NOMO-1 treated with dmso at 0.1 percent for 144 hours (cell line): ENCODE measurements around the gene CACNG4.

Source experiments
- DNase-seq: peaks from one replicate; lab custom pipeline; 2025; ENCODE audit not compliant: unreplicated experiment; lab: John Stamatoyannopoulos, UW

CACNG4 gene

DNA sequence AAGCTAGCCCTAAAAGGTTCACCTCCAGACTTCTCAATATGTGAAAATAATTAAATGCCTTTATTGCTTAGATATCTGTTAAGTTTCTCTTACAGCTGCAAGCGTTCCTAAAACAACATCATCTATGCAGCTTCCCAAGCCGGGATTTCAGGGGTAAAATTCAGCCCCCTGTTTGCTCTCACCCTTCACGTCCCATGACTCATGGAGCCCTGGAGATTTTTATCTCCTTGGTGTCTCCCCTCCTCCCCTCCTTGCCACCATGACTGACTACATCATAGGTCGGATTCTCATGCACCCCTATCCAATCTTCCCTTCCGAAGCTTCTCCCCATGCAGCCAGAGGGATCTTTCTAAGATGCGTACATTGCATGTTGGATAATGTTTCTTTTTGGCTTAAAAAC is 21.0 kb upstream of the CACNG4 start:
- DNase-seq: no peak

DNA sequence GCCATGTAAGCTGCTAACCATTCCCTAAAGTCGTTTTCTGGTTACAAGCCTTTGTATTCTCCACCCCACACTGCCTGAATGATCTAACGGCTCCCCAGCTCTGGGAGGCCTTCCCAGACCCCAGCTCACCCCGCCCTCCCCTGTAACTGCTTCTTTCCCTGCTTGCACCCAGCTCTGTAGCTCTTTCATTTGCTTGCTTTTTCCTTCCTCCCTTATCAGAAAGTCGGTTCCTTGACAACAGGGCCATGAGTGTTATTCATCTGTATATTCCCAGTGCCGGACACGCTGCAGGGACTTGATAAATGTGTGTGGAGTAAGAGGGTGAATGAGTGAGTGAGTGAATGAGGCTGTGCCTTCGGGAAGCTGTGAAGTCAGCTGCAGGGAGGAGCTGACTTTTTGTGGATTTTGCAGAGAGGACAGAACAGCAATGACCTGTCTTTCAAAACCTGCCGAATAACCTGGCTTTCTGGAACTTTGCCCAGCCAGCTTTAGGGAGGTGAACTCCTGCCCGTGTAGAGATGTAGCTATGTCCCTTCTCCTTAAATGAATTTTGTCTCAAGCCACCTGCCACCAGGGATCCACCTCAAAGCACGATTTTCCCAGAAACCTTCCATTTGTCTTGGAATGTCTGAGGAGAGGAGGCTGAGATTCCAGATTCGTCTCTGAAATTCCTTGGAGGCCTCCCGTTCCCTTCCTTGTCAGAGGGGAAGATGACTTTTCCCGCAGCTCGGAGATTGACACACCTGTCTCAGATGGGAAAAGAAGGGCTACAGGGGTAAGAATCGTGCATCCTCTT is 20.0 kb upstream of the CACNG4 start:
- DNase-seq: no peak

DNA sequence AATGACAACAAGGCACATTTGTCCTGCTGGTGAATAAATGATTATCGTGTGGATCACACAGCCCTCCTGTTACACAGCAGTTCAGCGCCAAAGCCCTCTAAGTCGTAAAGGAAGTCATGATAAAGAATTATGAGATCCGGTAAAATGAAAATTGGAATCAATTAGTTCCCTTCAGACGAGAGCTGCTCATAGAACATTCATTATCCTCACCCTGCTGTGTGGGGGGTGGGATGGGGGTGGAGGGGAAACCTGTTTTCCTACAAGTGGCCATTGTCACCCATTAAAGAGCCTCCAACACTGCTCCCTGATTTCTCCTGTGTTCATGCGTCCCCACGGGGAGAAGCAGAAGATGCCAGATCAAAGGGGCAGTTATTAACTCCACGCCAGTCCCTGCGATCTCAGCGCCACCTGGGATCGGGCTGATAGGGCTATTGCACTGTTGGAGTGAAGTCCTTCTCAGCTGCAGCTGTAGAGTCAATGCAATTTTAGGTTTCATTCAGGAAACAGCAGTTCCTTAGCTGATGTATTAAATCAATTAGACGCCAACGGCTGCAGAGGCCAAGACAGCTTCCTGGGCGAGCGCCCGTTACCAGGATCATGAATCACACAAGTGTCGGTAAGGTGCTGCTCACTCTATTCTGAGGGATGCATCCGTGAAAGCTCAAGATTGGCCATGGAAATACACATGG is 19.2 kb upstream of the CACNG4 start:
- peak; percentile 10 for DNase-seq

DNA sequence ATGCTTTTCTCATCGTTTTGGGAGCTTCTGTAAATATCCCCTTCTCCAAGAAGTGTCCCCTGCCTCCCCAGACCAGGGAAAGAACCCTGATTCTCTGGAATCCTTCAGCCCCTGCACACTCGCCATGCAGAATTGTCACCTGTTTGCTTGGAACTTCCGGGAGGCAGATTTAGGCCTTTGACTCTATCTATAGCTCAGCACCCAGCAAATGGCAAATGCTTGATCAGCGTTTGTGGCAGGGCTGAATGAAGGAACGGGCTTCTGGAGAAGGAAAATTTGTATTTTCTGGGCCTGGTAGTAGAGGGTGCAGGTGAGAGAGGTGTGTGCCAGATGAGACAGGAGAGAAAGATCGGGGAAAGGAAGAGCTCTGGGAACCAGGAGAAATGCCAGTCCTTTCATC is 18.3 kb upstream of the CACNG4 start:
- no peak for DNase-seq

DNA sequence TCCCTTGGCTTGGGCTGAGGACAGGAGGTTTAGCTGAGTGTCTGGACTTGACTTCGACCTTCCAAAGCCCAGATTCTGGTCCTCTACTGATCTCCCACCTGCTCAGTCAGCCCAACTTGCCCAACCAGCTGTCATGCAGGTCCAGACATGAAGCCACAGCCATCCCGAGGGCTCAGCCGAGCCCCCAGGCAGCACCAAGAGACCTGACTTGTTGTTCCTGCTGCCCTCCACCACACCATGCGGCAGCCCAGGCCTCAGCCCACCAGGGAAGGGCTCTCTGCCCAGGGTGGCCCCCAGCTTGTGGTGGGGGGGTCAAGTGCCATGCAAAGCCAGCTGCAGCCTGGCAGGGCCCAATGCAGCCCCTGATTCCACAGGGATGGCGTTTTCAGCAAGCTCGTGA is 17.2 kb upstream of the CACNG4 start:
- no peak for DNase-seq

DNA sequence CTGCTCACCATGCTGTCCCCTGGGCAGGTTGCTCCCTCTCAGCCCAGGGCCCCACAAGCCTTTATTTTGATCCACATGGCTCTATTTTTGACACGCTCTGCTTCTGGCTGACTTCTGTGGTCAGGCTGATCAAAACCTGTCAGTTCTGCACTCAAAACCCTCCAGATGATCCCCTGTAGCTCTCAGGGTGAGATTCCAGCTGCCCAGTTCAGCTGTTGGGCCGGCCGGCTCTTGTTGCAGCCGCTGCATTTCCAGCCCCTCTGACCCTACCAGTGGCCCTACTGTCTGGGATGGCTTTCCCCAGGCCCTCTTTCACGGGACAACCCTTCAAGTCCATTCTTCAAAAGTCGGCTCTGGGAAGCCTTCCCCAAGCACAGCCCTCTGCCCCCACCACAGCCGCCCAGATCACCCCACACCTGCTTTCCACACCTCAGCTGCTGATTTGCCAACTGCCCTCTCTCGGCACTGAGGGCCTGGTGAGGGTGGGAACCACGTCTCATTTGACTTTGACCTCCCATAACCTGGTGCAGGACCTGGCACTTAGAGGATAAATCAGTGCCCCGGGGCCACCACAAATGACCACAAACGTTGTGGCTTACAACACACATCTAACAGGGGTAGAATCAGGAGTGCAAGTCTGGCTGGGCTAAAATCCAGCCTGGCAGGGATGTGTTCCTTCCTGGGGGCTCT is 16.3 kb upstream of the CACNG4 start:
- no peak for DNase-seq

DNA sequence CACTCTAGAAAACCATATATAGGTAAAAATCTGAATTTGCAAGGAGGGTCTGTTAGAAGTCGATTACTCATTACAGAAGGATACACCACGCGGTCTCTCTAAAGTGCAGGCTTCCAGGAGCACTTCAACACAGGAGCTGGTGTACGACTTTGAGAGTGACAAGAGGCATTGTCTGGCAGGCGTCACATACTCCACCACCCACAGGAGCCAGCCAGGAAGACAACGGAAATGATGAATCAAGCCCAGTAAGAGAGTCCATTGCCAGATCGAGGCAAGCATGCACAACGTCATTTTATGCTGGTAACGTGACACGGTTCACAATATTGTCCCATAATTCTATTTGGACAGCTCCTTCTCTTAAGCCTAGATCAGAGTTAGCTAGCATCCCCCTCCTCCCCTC is 15.0 kb upstream of the CACNG4 start:
- DNase-seq: no peak

DNA sequence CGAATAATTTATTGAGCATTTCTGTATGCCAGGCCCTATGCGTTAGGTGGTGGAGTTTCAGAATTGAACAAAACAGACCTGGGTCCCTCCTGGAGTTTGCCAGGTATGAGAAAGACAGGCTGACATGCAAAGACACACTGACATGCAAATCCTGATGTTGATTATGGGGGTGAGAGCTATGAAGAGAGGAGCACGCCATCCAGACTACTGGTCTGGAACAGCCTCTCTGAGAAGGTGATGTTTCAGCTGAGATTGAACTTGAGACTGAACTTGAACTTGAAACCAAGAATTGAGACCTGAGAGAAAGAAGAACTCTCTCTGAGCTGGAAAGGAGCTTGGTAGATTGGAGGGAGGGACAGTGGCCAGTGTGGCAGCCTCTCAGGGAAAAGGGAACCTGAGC is 14.2 kb upstream of the CACNG4 start:
- DNase-seq: no peak

DNA sequence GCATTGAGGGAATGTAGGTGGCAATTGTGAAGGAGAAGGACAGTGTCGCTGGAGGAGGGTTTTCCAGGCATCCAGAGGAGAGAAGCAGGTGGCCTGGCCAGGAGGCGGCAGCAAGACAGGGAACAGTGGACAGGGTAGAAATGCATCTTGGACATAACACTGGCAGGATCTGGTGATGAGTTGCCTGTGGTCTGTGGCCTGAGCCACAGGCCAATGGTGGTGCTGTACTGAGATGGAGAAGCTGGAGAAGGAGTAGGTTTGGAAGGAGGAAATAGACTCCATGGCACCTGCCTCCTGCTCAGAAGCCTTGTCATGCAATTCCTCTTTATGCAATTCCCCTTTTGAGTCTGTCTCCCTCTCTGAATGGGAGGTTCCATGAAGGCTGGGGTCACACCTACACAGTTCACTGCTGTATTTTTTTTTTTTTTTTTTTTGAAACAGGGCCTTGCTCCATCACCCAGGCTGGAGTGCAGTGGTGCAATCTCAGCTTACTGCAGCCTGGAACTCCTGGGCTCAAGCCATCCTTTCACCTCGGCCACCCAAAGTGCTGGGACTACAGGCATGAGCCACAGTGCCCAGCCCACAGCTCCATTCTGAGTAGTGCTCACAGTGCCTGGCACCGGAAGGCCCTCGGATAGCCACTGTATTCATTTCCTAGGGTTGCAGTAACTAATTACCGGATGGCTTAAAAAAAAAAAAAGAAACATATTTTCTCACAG is 13.5 kb upstream of the CACNG4 start:
- no peak for DNase-seq

DNA sequence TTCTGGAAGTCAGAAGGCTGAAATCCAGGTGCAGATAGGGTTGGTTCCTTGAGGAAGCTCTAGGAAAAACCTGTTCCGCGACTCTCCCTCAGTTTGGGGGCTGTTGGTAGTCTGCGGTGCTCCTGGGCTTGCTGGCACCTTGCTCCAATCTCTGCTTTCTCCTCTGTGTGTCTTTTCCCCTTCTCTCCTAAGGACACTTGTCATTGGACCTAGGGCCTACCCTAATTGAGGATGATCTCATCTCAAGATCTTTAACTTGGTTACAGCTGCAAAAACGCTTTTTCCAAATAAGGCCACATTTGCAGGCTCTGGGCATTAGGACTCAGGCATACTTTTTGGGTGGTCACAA is 12.9 kb upstream of the CACNG4 start:
- no peak for DNase-seq

DNA sequence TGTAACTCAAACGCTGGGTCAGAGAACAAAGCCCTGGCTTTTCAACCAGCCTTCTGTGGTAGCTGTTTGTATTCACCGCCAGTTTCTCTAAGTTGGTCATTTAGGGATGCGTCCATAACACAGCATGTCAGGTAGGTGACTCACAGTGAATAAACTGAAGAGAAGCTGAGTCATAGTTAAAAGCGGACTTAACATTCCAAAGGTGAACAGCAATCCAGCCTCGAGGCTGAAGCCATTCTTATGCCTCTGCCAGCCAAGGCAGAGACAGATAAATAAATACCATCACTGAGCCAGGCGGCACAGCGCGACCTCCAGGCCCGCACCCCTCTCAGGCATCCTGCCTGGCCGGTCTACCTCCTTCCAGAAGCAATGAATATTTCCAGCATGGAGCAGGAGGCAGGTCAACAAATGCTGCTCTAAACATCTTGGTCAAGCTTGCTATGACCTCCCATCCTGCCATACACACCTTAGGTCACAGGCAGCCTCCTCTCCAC is 12.4 kb upstream of the CACNG4 start:
- no peak for DNase-seq

DNA sequence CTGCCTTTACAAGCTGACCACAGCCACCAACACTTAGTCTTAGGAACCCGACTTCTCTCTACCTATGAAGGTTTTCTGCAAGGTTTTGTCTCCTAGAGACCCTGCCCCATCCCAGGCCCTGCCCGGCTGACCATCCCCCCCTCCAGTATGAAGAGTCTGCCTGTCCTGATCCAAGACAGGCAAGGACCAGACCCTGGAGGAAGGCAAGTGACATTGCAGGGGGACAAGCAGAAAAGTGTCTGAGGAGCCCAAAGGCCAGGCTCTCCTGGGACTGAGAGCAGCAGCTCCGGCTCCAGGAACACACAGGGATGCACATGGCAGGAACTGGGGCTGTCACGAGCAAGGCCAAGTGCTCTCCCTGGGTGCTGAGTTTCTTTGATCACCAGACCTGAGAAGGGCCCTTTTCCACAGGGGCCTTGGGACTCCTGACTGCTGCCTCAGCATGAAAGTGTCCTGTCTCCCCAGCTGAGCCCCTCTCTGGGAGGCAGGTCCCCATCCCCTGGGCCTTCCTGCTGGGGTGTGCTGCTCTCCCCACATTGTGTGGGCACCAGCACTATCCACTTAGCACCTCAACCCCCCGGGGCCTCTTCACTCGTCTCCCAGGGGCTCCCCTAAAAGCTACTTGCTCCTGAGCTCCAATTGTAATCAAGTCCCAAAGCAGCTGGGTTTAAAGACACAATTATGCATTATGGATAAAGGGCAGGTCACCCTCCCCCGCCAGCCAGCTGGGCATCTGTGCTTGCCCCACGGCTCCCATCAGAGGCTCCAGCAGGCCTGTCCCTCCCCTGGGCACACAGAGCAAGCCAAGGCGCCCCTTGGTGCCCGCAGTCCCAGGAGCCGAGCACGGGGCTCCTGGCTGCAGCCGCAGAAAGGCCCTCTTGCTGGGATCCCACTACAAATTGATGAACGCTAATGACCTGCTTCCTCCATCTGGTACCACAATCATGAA is 11.6 kb upstream of the CACNG4 start:
- DNase-seq: no peak

DNA sequence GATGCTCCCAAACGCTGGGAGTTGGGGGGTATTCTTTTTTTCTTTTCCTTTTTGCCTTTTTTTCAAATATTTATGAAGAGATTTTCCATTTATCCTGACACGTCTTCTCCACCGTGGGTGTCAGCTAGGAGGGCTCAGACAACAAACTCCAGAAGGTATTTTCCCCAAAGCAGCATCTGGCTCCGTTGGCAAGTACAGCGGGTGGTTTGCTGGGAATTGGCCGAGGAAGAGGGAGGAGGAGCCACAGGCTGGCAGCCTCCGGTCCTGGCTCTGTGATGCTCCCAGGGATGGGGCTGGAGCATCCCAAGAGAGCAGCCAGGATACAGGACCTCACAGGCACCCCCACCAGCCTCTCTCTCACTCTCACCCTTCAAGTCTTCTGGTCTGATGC is 10.9 kb upstream of the CACNG4 start:
- no peak for DNase-seq

DNA sequence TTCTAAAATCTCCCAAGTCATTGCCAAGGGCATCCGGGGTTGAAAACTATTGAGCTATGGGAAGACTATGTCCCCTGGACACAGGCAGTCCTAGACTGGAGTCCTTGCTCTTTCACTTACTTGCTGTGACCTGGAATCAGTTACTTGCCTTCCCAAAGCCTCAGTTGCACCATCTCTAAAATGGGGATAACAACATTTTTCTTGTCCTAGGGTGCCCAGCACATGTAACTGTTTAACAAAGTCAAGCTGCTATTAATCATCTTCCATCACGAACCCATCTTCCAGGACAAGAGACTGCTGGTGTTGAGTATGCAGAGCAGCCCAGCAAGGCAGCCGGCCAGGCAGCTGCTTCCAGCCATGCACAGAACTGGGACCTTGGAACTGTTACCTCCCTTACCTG is 9.9 kb upstream of the CACNG4 start:
- no peak for DNase-seq

DNA sequence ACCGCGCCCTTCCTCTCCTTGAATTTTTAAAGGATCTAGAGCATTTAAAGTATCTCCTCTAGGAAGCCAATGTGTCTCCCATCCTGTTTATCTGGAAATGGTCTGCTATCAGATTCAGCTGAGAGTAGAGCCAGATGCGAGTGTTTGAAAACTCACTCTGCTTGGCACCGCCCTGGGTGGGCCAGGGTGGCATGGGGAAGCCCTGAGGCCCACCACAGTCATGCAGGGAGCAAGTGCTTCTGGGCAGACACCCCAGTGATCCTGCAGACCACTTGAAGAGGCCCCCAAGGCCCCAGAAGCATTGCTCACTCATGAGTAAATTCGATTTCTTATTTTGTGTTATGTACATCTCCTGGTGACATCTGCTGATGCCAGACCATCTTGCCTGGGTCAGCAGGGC is 8.7 kb upstream of the CACNG4 start:
- no peak for DNase-seq

DNA sequence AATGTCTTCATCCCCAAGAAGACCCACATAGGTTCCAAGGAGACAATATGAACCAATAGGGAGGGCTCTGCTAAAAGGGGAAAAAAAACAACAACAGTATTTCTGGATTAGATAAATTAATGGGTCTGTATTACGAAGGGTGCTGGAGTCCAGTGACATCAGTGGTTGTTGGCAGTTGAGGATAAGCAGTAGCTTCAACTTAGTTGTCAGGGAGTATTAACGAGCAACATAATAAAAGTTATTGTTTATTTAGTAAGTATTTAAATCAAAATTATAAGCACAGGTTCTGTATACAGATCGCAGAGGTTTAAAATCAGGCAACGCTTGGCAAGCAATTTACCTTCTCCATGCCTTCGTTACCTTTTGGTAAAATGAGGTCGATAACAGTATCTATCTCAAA is 7.6 kb upstream of the CACNG4 start:
- no peak for DNase-seq

DNA sequence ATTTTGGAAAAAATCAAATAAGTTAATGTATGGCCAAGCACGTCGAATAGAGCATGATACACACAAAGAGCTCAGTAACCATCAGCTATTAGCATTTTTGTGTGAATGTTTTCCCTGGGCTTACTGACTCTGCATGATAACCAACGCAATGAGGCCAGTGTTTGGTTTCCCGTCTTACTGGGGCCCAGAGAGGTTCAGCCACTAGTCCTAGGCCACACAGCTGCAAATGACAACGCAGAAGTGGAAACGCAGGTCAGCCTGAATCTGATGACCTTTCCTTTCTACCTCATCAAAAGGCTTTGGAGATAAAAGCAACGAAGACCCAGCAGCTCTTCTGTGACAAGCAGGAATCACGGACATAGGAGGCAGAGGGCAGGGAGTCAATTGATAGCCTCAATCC is 7.2 kb upstream of the CACNG4 start:
- no peak for DNase-seq

DNA sequence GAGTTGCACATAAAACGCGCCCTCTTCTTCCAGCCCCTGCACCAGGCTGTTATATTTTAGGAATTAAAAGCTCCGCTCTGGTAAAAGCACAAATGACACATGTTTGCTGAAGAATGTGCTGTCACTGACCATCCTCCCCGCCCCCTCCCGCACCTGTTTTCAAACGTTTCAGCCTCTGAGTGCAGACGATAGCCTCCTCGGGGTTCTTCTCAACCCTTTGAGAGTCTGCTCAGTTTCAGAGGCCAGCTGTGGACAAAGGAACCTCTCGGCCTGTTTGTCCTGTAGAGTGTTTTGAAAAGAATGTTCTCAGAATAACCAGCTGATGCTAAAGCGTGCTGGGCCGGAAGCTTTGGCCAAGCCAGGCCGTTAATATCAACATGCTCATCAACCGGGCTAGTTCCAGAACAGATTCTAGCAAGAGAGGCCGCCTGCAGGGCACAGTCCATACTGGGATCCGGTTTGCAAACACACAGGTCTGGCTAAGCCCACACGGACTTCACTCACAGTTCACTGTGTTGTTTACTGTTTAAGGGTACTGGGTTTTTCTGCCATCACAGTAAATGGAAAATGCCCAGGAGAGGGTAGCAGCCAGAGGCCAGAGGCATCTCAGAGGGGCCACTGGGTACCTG is 6.4 kb upstream of the CACNG4 start:
- no peak for DNase-seq

DNA sequence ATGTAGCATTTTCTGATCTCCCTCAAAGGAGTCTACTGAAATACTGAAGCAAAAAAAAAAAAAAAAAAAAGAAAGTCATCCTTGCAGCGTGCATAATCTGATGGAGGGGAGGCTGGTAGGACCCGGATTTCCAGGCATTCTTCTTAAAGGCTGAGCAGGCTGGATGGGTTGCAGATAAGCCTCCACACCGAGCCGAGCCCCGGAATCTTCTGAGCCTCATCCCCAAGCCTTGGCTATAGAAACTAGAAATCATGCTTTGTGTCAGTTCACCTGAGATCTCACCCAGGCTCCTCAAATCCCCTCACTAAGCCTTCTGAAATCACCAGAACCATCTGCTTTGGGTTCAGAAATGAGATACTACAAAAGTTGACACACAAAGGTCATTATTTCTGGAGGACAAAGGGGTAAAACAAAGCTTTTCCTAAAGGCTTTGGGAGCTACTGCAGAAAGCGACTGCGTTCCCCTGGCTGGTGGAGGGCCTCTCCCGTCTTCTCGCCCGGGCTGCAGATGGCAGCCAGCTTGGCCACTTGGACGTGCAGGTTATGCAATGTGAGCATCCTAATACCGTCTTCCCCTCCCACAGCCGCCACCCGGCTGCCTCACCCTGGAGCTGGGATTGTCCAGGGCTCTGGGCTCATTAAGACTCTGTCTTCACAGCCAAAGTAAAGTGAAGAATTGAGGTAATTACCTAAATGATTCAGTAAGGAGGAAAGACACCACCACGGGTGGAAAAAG is 4.7 kb upstream of the CACNG4 start:
- no peak for DNase-seq
